HepG2 (cell line): ENCODE data around the gene THRB. TPM values are rescaled to one million over a fixed set of nuclear protein-coding genes. Genes with fewer than 3 reads are reported as not detected.
A peak's percentile ranks its signal among the peaks of the same experiment; 100 is the strongest.

Source experiments
- CBX1 ChIP-seq: IDR thresholded peaks from one replicate; pipeline ENCODE4 v1.6.1; 2016; ENCODE audit warnings: antibody characterized with exemption, low read depth
- CSRNP1 ChIP-seq: sonication (generic); formaldehyde crosslinking; IDR thresholded peaks from 2 replicates; pipeline ENCODE4 v1.8.1; 2023; ENCODE audit warnings: mild to moderate bottlenecking, missing genetic modification reagents
- FOSL2 ChIP-seq: sonication (generic); formaldehyde crosslinking; IDR thresholded peaks from 2 replicates; pipeline ENCODE4 v1.4.0; 2020; ENCODE audit warnings: missing genetic modification reagents
- HNRNPH1 ChIP-seq: fragments of 200-400 bp; formaldehyde crosslinking; optimal IDR thresholded peaks from 2 replicates; pipeline ENCODE3; 2017; ENCODE audit warnings: mild to moderate bottlenecking, low read depth, low read length
- IKZF5 ChIP-seq: IDR thresholded peaks from 2 replicates; pipeline ENCODE4 v1.6.1; 2018; ENCODE audit warnings: missing genetic modification reagents, mild to moderate bottlenecking, missing compliant biosample characterization
- KDM4B ChIP-seq: sonication (generic); formaldehyde crosslinking; IDR thresholded peaks from 2 replicates; pipeline ENCODE4 v1.4.0; 2020; ENCODE audit warnings: missing genetic modification reagents
- MAZ ChIP-seq, 2 experiments: sonication (generic) in 1 of 2; formaldehyde crosslinking in 1 of 2; IDR thresholded peaks; 2 replicates each; pipeline versions ENCODE4 v1.5.0 to v1.6.1; 2012 to 2020; ENCODE audit warnings: low read depth in 2 of 2, mild to moderate bottlenecking in 2 of 2, borderline replicate concordance in 1 of 2, improper control_type of control experiment in 1 of 2, low read length in 1 of 2, missing genetic modification reagents in 1 of 2, moderate library complexity in 1 of 2
- MYNN ChIP-seq: sonication (generic); formaldehyde crosslinking; IDR thresholded peaks from 2 replicates; pipeline ENCODE4 v1.4.0; 2020; ENCODE audit warnings: mild to moderate bottlenecking, low read depth, missing genetic modification reagents
- RNF2 ChIP-seq: fragments of 450-650 bp; conservative IDR thresholded peaks from 2 replicates; pipeline ENCODE4 v1.6.1; 2016; ENCODE audit warnings: low read depth
- SKIL ChIP-seq: sonication (generic); formaldehyde crosslinking; IDR thresholded peaks from 2 replicates; pipeline ENCODE4 v1.8.0; 2022; ENCODE audit warnings: missing genetic modification reagents, mild to moderate bottlenecking, moderate library complexity, borderline replicate concordance
- SRF ChIP-seq: IDR thresholded peaks from 2 replicates; pipeline ENCODE4 v1.6.1; 2011; ENCODE audit warnings: mild to moderate bottlenecking, low read depth, low read length, moderate library complexity
- ZBTB34 ChIP-seq: sonication (generic); formaldehyde crosslinking; IDR thresholded peaks from 2 replicates; pipeline ENCODE4 v1.8.0; 2022; ENCODE audit warnings: mild to moderate bottlenecking, missing genetic modification reagents
- ZNF543 ChIP-seq: sonication (generic); formaldehyde crosslinking; IDR thresholded peaks from 2 replicates; pipeline ENCODE4 v1.4.0; 2020; ENCODE audit warnings: mild to moderate bottlenecking, missing genetic modification reagents
- ZNF678 ChIP-seq: sonication (generic); formaldehyde crosslinking; IDR thresholded peaks from 2 replicates; pipeline ENCODE4 v1.4.0; 2020; ENCODE audit warnings: mild to moderate bottlenecking, missing genetic modification reagents
- polyA plus RNA-seq, 8 experiments: library from polyadenylated mRNA; depleted of rRNA in 3 of 8; stranded (reverse) in 7 of 8; unstranded in 1 of 8; fragments of >200 nt; fragmentation: Illumina TruSeq in 4 of 8; extraction: Trizol in 4 of 8; gene quantifications; 2 replicates each; pipeline versions ENCODE4 v1.2.1 to v1.2.3, GENCODE V29; 2011 to 2016; ENCODE audit warnings: low read depth in 4 of 8, missing spikeins in 1 of 8, mixed read lengths in 1 of 8; ENCODE audit not compliant: insufficient read depth in 1 of 8
- total RNA-seq, 5 experiments: library from RNA; depleted of rRNA; stranded (reverse); fragments of >200 nt; fragmentation: Illumina TruSeq; extraction: Trizol; gene quantifications; 2 replicates each; pipeline ENCODE4 v1.2.3, GENCODE V29; 2016; ENCODE audit warnings: low read depth in 1 of 5
- TF ChIP-seq, protein P1 (sequence below): sonication (generic); formaldehyde crosslinking; IDR thresholded peaks from 2 replicates; pipeline ENCODE4 v1.4.0; 2020; ENCODE audit warnings: missing genetic modification reagents, mild to moderate bottlenecking, borderline replicate concordance
- TF ChIP-seq, protein P2 (sequence below): IDR thresholded peaks from 2 replicates; pipeline ENCODE4 v1.6.1; 2016; ENCODE audit warnings: missing genetic modification reagents, missing compliant biosample characterization
- TF ChIP-seq, protein P3 (sequence below): sonication (generic); formaldehyde crosslinking; IDR thresholded peaks from 2 replicates; pipeline ENCODE4 v1.4.0; 2020; ENCODE audit warnings: missing genetic modification reagents

Gene THRB
- total and polyA plus RNA-seq, 2 of the 13 experiments (the other 11 are each of a cell fraction or from before 2014, with no cell fraction given), result 4.7 to 22.7 TPM

GRCh38 chr3:24521420-24522145 lies 26.9 kb upstream of the THRB start (continued):
- TF ChIP-seq, protein P1, sequence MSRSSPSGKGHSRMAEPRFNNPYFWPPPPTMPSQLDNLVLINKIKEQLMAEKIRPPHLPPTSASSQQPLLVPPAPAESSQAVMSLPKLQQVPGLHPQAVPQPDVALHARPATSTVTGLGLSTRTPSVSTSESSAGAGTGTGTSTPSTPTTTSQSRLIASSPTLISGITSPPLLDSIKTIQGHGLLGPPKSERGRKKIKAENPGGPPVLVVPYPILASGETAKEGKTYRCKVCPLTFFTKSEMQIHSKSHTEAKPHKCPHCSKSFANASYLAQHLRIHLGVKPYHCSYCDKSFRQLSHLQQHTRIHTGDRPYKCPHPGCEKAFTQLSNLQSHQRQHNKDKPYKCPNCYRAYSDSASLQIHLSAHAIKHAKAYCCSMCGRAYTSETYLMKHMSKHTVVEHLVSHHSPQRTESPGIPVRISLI (CRISPR knock-in tag), result 0 out of 2 replicates have a peak, but pooled peaks have one; percentile 17
- TF ChIP-seq ZNF543 (CRISPR knock-in tag), result no peak
- TF ChIP-seq, protein P2, sequence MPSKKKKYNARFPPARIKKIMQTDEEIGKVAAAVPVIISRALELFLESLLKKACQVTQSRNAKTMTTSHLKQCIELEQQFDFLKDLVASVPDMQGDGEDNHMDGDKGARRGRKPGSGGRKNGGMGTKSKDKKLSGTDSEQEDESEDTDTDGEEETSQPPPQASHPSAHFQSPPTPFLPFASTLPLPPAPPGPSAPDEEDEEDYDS (CRISPR knock-in tag), result no peak
- TF ChIP-seq, protein P3, sequence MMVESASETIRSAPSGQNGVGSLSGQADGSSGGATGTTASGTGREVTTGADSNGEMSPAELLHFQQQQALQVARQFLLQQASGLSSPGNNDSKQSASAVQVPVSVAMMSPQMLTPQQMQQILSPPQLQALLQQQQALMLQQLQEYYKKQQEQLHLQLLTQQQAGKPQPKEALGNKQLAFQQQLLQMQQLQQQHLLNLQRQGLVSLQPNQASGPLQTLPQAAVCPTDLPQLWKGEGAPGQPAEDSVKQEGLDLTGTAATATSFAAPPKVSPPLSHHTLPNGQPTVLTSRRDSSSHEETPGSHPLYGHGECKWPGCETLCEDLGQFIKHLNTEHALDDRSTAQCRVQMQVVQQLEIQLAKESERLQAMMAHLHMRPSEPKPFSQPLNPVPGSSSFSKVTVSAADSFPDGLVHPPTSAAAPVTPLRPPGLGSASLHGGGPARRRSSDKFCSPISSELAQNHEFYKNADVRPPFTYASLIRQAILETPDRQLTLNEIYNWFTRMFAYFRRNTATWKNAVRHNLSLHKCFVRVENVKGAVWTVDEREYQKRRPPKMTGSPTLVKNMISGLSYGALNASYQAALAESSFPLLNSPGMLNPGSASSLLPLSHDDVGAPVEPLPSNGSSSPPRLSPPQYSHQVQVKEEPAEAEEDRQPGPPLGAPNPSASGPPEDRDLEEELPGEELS, result no peak
- peak; percentile 10; the same call in 1 of the 2 replicates for TF ChIP-seq MYNN
- TF ChIP-seq MAZ (IDR thresholded peaks at IDR 0.05; ENCODE audit: borderline replicate concordance, low read depth, low read length), result no peak; the same call in 1 of the 2 replicates
- peak; percentile 17; the same call in 1 of the 2 replicates for TF ChIP-seq MAZ (CRISPR knock-in tag; IDR thresholded peaks at IDR 0.05; ENCODE audit: low read depth)
- TF ChIP-seq ZNF678 (CRISPR knock-in tag), result peak; percentile 49; the same call in 1 of the 2 replicates
- TF ChIP-seq CSRNP1 (CRISPR knock-in tag), result 0 out of 2 replicates have a peak, but pooled peaks have one; percentile 36
- no peak for TF ChIP-seq HNRNPH1
- TF ChIP-seq FOSL2 (CRISPR knock-in tag), result peak; percentile 7; the same call in 1 of the 2 replicates
- peak; percentile 50; the same call in 1 of the 2 replicates for TF ChIP-seq IKZF5 (CRISPR knock-in tag)
- no peak for TF ChIP-seq KDM4B (CRISPR knock-in tag)
- no peak for TF ChIP-seq CBX1
- no peak for TF ChIP-seq RNF2
- TF ChIP-seq SRF, result no peak
- no peak for TF ChIP-seq ZBTB34
- peak; percentile 30; the same call in 1 of the 2 replicates for TF ChIP-seq SKIL
